Measurements from ENCODE around the gene FBXL14. TPM values are rescaled to one million over a fixed set of nuclear protein-coding genes. Genes with fewer than 3 reads are reported as not detected.

Gene FBXL14
- total RNA-seq, 1 experiment from 2014 or later: 18.3 TPM

DNA sequence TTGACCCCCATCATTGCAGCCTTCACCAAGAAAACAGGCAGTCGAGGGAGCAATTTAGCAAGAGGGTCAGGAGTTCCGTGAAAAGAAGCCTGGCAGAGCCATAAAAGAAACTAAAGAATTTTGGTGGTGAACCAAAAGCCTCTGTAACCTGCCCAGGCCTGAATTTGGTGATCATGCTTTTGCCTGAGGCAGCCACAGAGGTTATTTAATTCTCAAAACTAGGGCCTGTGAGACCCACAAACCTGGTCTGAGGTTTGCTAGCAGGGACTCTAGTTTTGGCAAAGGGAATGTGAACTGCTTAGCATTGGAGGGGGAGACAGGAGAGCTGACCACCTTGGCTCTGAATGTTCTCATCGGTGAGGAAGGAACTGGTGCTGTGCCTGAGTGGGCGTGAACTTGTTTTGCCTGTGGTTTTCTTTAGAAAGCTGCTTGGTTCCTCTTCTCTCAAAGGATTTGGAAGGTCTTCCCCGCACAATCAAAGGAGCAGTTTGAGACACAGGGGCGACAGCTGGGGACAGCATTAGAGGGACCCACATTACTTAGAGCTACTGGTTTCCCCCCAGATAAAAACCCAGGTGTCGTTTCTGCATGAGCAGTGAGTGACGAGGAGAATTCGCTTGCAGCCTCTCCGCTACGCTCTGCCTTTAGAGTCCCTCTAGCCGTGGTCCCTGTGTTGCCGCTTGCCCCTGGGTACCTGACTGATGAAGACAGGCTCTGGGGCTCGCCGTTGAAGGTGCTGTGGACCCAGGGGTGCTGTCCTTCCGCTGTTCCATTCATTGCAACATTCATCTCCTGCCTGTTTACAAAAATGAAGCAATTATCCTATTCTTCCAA, 22.1 kb upstream of the FBXL14 start:
- H3K27ac ChIP-seq (ENCODE audit: low read length): no peak overlapping the region
- H3K4me2 ChIP-seq (ENCODE audit: low read length): no peak overlapping the region
- no peak overlapping the region for H3K9ac ChIP-seq (ENCODE audit: low read length)
- ChIA-PET CTCF (no interaction called here), POLR2A (ENCODE audit: unreplicated experiment) (no interaction called here)
- H3K27me3 ChIP-seq (ENCODE audit: low read length): no peaks in the 10 kb centered on the region
- no peak for DNase-seq
- H3K9me3 ChIP-seq (ENCODE audit: low read length): no peaks in the 10 kb centered on the region
- H4K20me1 ChIP-seq (ENCODE audit: low read length): no peaks in the 10 kb centered on the region
- TF ChIP-seq EZH2phosphoT487 (IDR thresholded peaks at IDR 0.05; ENCODE audit: borderline replicate concordance, low read length): no peak
- no peak for TF ChIP-seq CTCF (conservative IDR thresholded peaks at IDR 0.05; ENCODE audit: low read depth, low read length)
- no peak for TF ChIP-seq EZH2 (IDR thresholded peaks at IDR 0.05; ENCODE audit: low read length, unreplicated experiment)
- no peaks in the 10 kb centered on the region for H3K4me1 ChIP-seq (ENCODE audit: insufficient read depth, low read length)
- H3K79me2 ChIP-seq (ENCODE audit: low read length): no peaks in the 10 kb centered on the region
- no peaks in the 10 kb centered on the region for H3K36me3 ChIP-seq (ENCODE audit: low read depth, low read length)
- ATAC-seq: no peak
- H3F3A ChIP-seq (ENCODE audit: low read length, unreplicated experiment): no peaks in the 10 kb centered on the region
- H3K9me2 ChIP-seq (replicated peaks; ENCODE audit: low read length): no peaks in the 10 kb centered on the region
- intact Hi-C loops (cut with micrococcal nuclease): no loop called here
- H2AFZ ChIP-seq (ENCODE audit: low read length): no peak overlapping the region
- H3K4me3 ChIP-seq (ENCODE audit: low read length): no peak overlapping the region
- BruUV-seq (replicated peaks): no TSS peak

DNA sequence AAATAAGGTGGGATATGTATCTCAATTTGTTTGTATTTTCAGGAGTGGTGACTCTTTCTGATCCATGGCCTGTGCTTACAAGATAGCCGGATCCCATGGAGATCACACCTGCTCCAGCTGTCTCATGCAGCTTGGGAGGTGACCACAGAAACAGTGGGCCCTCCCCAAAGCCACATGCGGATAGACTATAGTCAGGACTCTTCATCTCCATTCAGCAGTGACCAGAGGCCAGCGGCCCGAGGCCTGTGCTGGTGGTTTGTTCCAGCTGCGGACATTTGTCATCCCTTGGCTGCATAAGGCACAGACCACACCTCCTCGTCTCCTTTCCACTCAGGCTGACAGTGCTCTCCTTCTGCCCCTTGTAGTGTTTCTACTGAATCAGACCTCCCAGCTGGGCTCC, 20.0 kb upstream of the FBXL14 start:
- intact Hi-C loops (cut with micrococcal nuclease): no loop called here
- no peaks in the 10 kb centered on the region for H3K9me2 ChIP-seq (replicated peaks; ENCODE audit: low read length)
- no peak for TF ChIP-seq EZH2 (IDR thresholded peaks at IDR 0.05; ENCODE audit: low read length, unreplicated experiment)
- no peak for TF ChIP-seq CTCF (conservative IDR thresholded peaks at IDR 0.05; ENCODE audit: low read depth, low read length)
- no peak for TF ChIP-seq EZH2phosphoT487 (IDR thresholded peaks at IDR 0.05; ENCODE audit: borderline replicate concordance, low read length)
- H3K27me3 ChIP-seq (ENCODE audit: low read length): no peaks in the 10 kb centered on the region
- H3K9ac ChIP-seq (ENCODE audit: low read length): no peak overlapping the region
- no peaks in the 10 kb centered on the region for H4K20me1 ChIP-seq (ENCODE audit: low read length)
- H3K4me1 ChIP-seq (ENCODE audit: insufficient read depth, low read length): no peaks in the 10 kb centered on the region
- BruUV-seq (replicated peaks): no TSS peak
- DNase-seq (no peak), ATAC-seq (no peak)
- ChIA-PET CTCF (no interaction called here), POLR2A (ENCODE audit: unreplicated experiment) (no interaction called here)
- H3K36me3 ChIP-seq (ENCODE audit: low read depth, low read length): no peaks in the 10 kb centered on the region
- H3K4me3 ChIP-seq (ENCODE audit: low read length): no peak overlapping the region
- no peaks in the 10 kb centered on the region for H3K79me2 ChIP-seq (ENCODE audit: low read length)
- no peaks in the 10 kb centered on the region for H3K9me3 ChIP-seq (ENCODE audit: low read length)
- H3K27ac ChIP-seq (ENCODE audit: low read length): no peak overlapping the region
- no peak overlapping the region for H2AFZ ChIP-seq (ENCODE audit: low read length)
- H3F3A ChIP-seq (ENCODE audit: low read length, unreplicated experiment): no peaks in the 10 kb centered on the region
- H3K4me2 ChIP-seq (ENCODE audit: low read length): no peak overlapping the region

- Histone ChIP-seq H3F3A (ENCODE audit: low read length, unreplicated experiment) (no peaks in the 10 kb centered on the region), H3K4me2 (ENCODE audit: low read length) (no peak overlapping the region), H3K27ac (ENCODE audit: low read length) (no peak overlapping the region), H3K4me3 (ENCODE audit: low read length) (no peak overlapping the region), H3K27me3 (ENCODE audit: low read length) (no peaks in the 10 kb centered on the region), H3K9ac (ENCODE audit: low read length) (no peak overlapping the region), H4K20me1 (ENCODE audit: low read length) (no peaks in the 10 kb centered on the region), H3K4me1 (ENCODE audit: insufficient read depth, low read length) (no peaks in the 10 kb centered on the region), H2AFZ (ENCODE audit: low read length) (no peak overlapping the region), H3K36me3 (ENCODE audit: low read depth, low read length) (no peaks in the 10 kb centered on the region), H3K9me2 (replicated peaks; ENCODE audit: low read length) (no peaks in the 10 kb centered on the region), H3K79me2 (ENCODE audit: low read length) (no peaks in the 10 kb centered on the region), H3K9me3 (ENCODE audit: low read length) (no peaks in the 10 kb centered on the region)
- no peak for ATAC-seq
- POLR2A ChIA-PET (ENCODE audit: unreplicated experiment): no interaction called here
- TF ChIP-seq EZH2phosphoT487 (IDR thresholded peaks at IDR 0.05; ENCODE audit: borderline replicate concordance, low read length) (no peak), EZH2 (IDR thresholded peaks at IDR 0.05; ENCODE audit: low read length, unreplicated experiment) (no peak), CTCF (conservative IDR thresholded peaks at IDR 0.05; ENCODE audit: low read depth, low read length) (no peak)
- no TSS peak for BruUV-seq (replicated peaks)
- intact Hi-C loops (cut with micrococcal nuclease): no loop called here
- CTCF ChIA-PET: no interaction called here
- DNase-seq: no peak
These were observed 19.5 kb upstream of the FBXL14 start for GRCh38 chr12:1613860-1614259.
